ENCODE results near the gene TMEM127.

TMEM127 gene

DNA sequence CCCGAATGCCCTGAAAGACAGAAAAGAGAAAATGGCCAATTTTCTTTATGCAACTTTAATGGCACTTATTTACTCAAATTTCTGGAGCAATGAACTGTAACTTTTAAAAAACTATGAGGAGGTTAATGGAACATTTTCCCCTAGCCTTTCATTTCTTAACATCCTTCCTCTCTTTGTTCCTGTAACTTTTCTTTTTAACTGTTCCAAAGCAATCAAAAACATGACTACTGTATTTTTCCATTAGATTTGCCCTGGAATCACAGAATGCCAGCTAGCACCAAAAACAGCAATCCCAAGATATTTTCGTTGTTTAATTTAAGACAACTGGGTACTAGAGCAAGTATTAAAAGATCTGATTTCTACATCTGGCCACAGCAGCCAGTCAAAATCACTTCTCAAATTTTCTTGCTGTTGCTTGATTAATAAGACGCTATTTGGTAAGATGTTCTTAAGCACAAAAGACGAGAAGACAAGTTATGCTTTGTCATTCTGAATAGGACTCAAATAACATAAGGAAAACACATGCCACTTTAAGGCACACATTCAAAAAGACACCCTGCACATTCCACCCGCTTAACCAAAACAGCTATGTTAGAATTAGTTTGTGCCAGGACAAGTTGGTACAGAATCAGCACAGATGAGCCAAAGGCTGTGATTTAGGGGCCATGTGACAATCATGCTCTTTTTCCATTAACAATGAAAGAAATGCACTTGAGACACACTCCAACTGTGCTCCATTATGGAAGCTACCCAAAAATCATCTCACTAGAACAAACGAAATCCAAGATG is 60.8 kb downstream of the TMEM127 start:
- peak; percentile 30 for DNase-seq

DNA sequence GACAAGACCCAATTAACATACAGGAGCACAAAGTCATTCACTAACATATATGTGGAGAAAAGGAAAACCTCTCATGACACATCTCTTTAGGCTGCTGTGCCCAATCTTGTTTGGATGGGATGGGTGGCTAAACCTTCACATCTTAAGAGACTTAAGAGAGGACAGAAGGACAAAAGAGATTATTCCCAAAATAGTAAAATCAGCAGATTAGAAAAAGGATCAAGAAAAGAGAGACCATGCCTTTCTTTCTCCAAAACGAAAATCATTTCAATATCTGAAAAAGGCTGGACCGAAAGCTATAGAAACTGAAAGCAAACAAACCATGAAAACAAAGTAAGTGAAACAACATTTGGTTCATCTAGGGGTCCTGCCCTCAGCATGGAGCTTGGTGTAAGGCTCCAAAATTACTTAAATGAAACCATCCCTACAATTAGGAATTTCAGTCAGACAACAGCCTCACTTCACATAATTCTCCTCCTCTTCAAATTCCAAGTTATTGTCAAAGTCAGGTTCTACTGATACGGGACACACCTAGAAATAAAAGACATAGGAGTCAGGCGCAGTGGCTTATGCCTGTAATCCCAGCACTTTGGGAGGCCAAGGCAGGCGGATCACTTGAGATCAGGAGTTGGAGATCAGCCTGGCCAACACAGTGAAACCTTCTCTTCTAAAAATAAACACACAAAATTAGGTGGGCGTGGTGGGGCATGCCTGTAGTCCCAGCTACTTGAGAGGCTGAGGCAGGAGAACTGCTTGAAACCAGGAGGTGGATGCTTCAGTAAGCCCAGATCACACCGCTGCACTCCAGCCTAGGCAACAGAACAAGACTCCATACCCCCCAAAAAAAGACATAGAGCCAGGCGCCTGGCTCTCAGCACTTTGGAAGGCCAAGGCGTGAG is 62.4 kb downstream of the TMEM127 start:
- DNase-seq = no peak

- DNase-seq = no peak
Observed at GRCh38 chr2:96202152-96202854, 63.5 kb downstream of the TMEM127 start.

DNA sequence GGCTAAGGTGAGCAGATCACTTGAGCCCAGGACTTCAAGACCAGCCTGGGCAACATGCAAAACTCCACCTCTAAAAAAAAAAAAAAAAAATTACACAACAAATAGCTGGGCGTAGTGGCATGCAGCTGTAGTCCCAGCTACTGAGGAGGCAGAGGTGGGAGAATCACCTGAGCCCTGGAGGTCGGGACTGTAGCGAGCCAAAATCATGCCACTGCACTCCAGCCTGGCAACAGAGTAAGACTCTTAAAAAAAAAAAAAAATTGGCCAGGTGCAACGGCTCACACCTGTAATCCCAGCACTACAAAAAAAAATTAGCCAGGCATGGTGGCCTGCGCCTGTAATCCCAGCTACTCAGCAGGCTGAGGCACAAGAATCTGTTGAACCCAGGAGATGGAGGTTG is 64.5 kb downstream of the TMEM127 start:
- DNase-seq = no peak

DNA sequence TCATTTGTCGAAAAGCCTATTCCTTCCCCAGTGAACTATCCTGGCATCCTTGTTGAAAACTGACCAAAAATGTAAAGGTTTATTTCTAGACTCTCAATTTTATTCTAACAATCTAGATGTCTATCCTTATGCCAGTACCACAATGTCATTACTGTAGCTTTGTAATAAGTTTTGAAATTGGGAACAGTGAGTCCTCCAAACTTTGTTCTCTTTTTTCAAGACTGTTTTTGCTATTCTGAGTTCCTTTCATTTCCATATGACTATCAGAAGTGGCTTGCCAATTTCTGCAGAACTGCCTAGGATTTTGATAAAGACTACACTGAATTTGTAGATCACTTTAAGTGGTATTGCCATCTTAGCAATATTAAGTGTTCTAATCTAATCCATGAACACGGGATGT is 66.9 kb downstream of the TMEM127 start:
- no peak for DNase-seq
